HepG2 (cell line): Measurements from ENCODE around the gene GSTM1. TPM values are rescaled to one million over a fixed set of nuclear protein-coding genes. Genes with fewer than 3 reads are reported as not detected.

Experiments
- FOSL1 ChIP-seq: sonication (generic); formaldehyde crosslinking; IDR thresholded peaks from 2 replicates; pipeline ENCODE4 v1.9.0; 2021; ENCODE audit warnings: missing genetic modification reagents, borderline replicate concordance
- GATAD1 ChIP-seq: IDR thresholded peaks from 2 replicates; pipeline ENCODE4 v1.6.1; 2016; ENCODE audit warnings: missing genetic modification reagents, missing compliant biosample characterization
- KDM6A ChIP-seq: IDR thresholded peaks from 2 replicates; pipeline ENCODE4 v1.6.1; 2016; ENCODE audit warnings: low read depth
- MAFK ChIP-seq, 2 experiments: IDR thresholded peaks in 1 of 2; conservative IDR thresholded peaks in 1 of 2; 2 replicates each; pipeline ENCODE4 v1.6.1; 2011; ENCODE audit warnings: improper control_type of control experiment in 2 of 2, low read length in 2 of 2
- MED1 ChIP-seq: sonication (generic); formaldehyde crosslinking; IDR thresholded peaks from 2 replicates; pipeline ENCODE4 v1.4.0; 2020; ENCODE audit warnings: missing genetic modification reagents
- NFIB ChIP-seq: sonication (generic); formaldehyde crosslinking; IDR thresholded peaks from 2 replicates; pipeline ENCODE4 v1.9.0; 2021; ENCODE audit warnings: missing genetic modification reagents, mild to moderate bottlenecking, borderline replicate concordance
- NFIC ChIP-seq: IDR thresholded peaks from 2 replicates; pipeline ENCODE4 v1.6.1; 2012; ENCODE audit warnings: mild to moderate bottlenecking, low read length, inconsistent platforms
- POLR2AphosphoS2 ChIP-seq: IDR thresholded peaks from 2 replicates; pipeline ENCODE4 v1.6.1; 2011; ENCODE audit warnings: low read depth, low read length, improper control_type of control experiment
- RXRA ChIP-seq: sonication (generic); formaldehyde crosslinking; IDR thresholded peaks from 2 replicates; pipeline ENCODE4 v1.5.1; 2020; ENCODE audit warnings: missing genetic modification reagents
- TARDBP ChIP-seq: sonication (generic); formaldehyde crosslinking; IDR thresholded peaks from 2 replicates; pipeline ENCODE4 v1.8.0; 2022; ENCODE audit warnings: mild to moderate bottlenecking, missing genetic modification reagents
- TGIF2 ChIP-seq: IDR thresholded peaks from 2 replicates; pipeline ENCODE4 v1.6.1; 2016; ENCODE audit warnings: control low read depth, missing compliant biosample characterization
- TP53 ChIP-seq: sonication (generic); formaldehyde crosslinking; conservative IDR thresholded peaks from 2 replicates; pipeline ENCODE4 v1.4.0; 2020; ENCODE audit warnings: missing genetic modification reagents
- ZBTB7B ChIP-seq: sonication (generic); formaldehyde crosslinking; IDR thresholded peaks from 2 replicates; pipeline ENCODE4 v1.4.0; 2020; ENCODE audit warnings: missing genetic modification reagents
- ZBTB8A ChIP-seq: sonication (generic); formaldehyde crosslinking; IDR thresholded peaks from 2 replicates; pipeline ENCODE4 v1.4.0; 2020; ENCODE audit warnings: mild to moderate bottlenecking, low read depth, missing genetic modification reagents, borderline replicate concordance
- ZFY ChIP-seq: sonication (generic); formaldehyde crosslinking; IDR thresholded peaks from 2 replicates; pipeline ENCODE4 v1.4.0; 2020; ENCODE audit warnings: missing genetic modification reagents
- ZMYM4 ChIP-seq: sonication (generic); formaldehyde crosslinking; IDR thresholded peaks from 2 replicates; pipeline ENCODE4 v1.8.1; 2023; ENCODE audit warnings: mild to moderate bottlenecking, missing genetic modification reagents
- ZNF383 ChIP-seq: sonication (generic); formaldehyde crosslinking; IDR thresholded peaks from 2 replicates; pipeline ENCODE4 v1.4.0; 2020; ENCODE audit warnings: missing genetic modification reagents, mild to moderate bottlenecking, borderline replicate concordance
- ZNF550 ChIP-seq: sonication (generic); formaldehyde crosslinking; IDR thresholded peaks from 2 replicates; pipeline ENCODE4 v1.4.0; 2020; ENCODE audit warnings: mild to moderate bottlenecking, missing genetic modification reagents, borderline replicate concordance
- ZNF615 ChIP-seq: sonication (generic); formaldehyde crosslinking; IDR thresholded peaks from 2 replicates; pipeline ENCODE4 v1.5.0; 2020; ENCODE audit warnings: mild to moderate bottlenecking, missing genetic modification reagents, borderline replicate concordance
- ZNF879 ChIP-seq: sonication (generic); formaldehyde crosslinking; IDR thresholded peaks from 2 replicates; pipeline ENCODE4 v1.8.1; 2023; ENCODE audit warnings: missing genetic modification reagents
- polyA plus RNA-seq, 8 experiments: library from polyadenylated mRNA; depleted of rRNA in 3 of 8; stranded (reverse) in 7 of 8; unstranded in 1 of 8; fragments of >200 nt; fragmentation: Illumina TruSeq in 4 of 8; extraction: Trizol in 4 of 8; gene quantifications; 2 replicates each; pipeline versions ENCODE4 v1.2.1 to v1.2.3, GENCODE V29; 2011 to 2016; ENCODE audit warnings: low read depth in 4 of 8, missing spikeins in 1 of 8, mixed read lengths in 1 of 8; ENCODE audit not compliant: insufficient read depth in 1 of 8
- total RNA-seq, 5 experiments: library from RNA; depleted of rRNA; stranded (reverse); fragments of >200 nt; fragmentation: Illumina TruSeq; extraction: Trizol; gene quantifications; 2 replicates each; pipeline ENCODE4 v1.2.3, GENCODE V29; 2016; ENCODE audit warnings: low read depth in 1 of 5
- TF ChIP-seq, protein P1 (sequence below): sonication (generic); formaldehyde crosslinking; IDR thresholded peaks from 2 replicates; pipeline ENCODE4 v1.5.0; 2020; ENCODE audit warnings: mild to moderate bottlenecking, missing genetic modification reagents
- TF ChIP-seq, protein P2 (sequence below): sonication (generic); formaldehyde crosslinking; IDR thresholded peaks from 2 replicates; pipeline ENCODE4 v1.5.0; 2020; ENCODE audit warnings: missing genetic modification reagents
- TF ChIP-seq, protein P3 (sequence below): sonication (generic); formaldehyde crosslinking; IDR thresholded peaks from 2 replicates; pipeline ENCODE4 v1.5.0; 2020; ENCODE audit warnings: mild to moderate bottlenecking, missing genetic modification reagents, borderline replicate concordance

Gene GSTM1
- total and polyA plus RNA-seq, 2 of the 13 experiments (the other 11 are each of a cell fraction or from before 2014, with no cell fraction given) = 0.42 TPM; not detected in 1

DNA sequence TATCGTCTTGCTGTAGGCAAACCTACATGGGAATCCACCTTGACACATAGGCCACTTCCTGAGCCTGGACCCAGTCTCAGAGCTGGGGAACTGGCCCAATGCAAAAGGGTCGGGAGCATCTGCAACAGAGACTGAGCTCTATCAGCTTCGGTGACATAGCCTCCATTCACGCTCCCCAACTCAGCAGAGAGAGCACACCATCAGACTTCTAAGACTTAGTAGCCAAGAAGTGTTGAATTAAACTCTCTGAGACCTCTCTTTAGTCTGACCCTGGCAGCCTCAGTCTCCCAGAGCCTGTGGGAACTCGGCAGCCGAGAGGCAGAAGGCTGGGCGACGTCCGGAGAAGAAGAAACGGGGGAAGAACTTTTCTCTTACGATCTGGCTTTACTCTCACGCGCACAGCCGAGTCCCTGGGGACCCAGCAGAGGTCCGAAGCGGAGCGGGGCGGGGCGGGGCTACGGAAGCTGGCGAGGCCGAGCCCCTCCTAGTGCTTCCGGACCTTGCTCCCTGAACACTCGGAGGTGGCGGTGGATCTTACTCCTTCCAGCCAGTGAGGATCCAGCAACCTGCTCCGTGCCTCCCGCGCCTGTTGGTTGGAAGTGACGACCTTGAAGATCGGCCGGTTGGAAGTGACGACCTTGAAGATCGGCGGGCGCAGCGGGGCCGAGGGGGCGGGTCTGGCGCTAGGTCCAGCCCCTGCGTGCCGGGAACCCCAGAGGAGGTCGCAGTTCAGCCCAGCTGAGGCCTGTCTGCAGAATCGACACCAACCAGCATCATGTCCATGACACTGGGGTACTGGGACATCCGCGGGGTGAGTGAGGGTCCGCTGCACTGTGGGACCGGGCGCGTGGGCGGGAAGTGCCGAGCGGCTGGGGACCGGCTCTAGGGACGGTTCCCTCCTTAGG is 31.8 kb upstream of the GSTM1 start, which contains the start of gene GSTM4 (continued):
- TF ChIP-seq, protein P1, sequence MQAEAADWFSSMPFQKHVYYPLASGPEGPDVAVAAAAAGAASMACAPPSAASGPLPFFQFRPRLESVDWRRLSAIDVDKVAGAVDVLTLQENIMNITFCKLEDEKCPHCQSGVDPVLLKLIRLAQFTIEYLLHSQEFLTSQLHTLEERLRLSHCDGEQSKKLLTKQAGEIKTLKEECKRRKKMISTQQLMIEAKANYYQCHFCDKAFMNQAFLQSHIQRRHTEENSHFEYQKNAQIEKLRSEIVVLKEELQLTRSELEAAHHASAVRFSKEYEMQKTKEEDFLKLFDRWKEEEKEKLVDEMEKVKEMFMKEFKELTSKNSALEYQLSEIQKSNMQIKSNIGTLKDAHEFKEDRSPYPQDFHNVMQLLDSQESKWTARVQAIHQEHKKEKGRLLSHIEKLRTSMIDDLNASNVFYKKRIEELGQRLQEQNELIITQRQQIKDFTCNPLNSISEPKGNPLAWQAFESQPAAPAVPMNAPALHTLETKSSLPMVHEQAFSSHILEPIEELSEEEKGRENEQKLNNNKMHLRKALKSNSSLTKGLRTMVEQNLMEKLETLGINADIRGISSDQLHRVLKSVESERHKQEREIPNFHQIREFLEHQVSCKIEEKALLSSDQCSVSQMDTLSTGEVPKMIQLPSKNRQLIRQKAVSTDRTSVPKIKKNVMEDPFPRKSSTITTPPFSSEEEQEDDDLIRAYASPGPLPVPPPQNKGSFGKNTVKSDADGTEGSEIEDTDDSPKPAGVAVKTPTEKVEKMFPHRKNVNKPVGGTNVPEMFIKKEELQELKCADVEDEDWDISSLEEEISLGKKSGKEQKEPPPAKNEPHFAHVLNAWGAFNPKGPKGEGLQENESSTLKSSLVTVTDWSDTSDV = no peak
- no peak for TF ChIP-seq NFIC
- TF ChIP-seq, protein P2, sequence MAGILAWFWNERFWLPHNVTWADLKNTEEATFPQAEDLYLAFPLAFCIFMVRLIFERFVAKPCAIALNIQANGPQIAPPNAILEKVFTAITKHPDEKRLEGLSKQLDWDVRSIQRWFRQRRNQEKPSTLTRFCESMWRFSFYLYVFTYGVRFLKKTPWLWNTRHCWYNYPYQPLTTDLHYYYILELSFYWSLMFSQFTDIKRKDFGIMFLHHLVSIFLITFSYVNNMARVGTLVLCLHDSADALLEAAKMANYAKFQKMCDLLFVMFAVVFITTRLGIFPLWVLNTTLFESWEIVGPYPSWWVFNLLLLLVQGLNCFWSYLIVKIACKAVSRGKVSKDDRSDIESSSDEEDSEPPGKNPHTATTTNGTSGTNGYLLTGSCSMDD = no peak
- TF ChIP-seq MED1 (CRISPR knock-in tag) = peak; percentile 72
- TF ChIP-seq MAFK (conservative IDR thresholded peaks at IDR 0.05 in 1 of 2, IDR thresholded peaks at IDR 0.05 in 1 of 2; ENCODE audit: low read length in 2 of 2) = no peak
- TF ChIP-seq POLR2AphosphoS2 = no peak
- no peak for TF ChIP-seq ZNF615 (CRISPR knock-in tag)
- TF ChIP-seq ZBTB7B (CRISPR knock-in tag) = peak; percentile 84
- TF ChIP-seq RXRA (CRISPR knock-in tag) = peak; percentile 71
- 0 out of 2 replicates have a peak, but pooled peaks have one; percentile 10 for TF ChIP-seq KDM6A (CRISPR knock-in tag)
- no peak for TF ChIP-seq ZNF879 (CRISPR knock-in tag)
- no peak for TF ChIP-seq ZNF383 (CRISPR knock-in tag)
- no peak for TF ChIP-seq FOSL1 (CRISPR knock-in tag)
- TF ChIP-seq ZBTB8A (CRISPR knock-in tag) = peak; percentile 73; the same call in 1 of the 2 replicates
- peak; percentile 79 for TF ChIP-seq ZFY (CRISPR knock-in tag)
- no peak for TF ChIP-seq TP53
- TF ChIP-seq GATAD1 = peak; percentile 83
- no peak for TF ChIP-seq ZNF550
- no peak for TF ChIP-seq TGIF2 (CRISPR knock-in tag)
- TF ChIP-seq TARDBP = peak; percentile 76; the same call in 1 of the 2 replicates
- TF ChIP-seq ZMYM4 (CRISPR knock-in tag) = peak; percentile 89
- TF ChIP-seq, protein P3, sequence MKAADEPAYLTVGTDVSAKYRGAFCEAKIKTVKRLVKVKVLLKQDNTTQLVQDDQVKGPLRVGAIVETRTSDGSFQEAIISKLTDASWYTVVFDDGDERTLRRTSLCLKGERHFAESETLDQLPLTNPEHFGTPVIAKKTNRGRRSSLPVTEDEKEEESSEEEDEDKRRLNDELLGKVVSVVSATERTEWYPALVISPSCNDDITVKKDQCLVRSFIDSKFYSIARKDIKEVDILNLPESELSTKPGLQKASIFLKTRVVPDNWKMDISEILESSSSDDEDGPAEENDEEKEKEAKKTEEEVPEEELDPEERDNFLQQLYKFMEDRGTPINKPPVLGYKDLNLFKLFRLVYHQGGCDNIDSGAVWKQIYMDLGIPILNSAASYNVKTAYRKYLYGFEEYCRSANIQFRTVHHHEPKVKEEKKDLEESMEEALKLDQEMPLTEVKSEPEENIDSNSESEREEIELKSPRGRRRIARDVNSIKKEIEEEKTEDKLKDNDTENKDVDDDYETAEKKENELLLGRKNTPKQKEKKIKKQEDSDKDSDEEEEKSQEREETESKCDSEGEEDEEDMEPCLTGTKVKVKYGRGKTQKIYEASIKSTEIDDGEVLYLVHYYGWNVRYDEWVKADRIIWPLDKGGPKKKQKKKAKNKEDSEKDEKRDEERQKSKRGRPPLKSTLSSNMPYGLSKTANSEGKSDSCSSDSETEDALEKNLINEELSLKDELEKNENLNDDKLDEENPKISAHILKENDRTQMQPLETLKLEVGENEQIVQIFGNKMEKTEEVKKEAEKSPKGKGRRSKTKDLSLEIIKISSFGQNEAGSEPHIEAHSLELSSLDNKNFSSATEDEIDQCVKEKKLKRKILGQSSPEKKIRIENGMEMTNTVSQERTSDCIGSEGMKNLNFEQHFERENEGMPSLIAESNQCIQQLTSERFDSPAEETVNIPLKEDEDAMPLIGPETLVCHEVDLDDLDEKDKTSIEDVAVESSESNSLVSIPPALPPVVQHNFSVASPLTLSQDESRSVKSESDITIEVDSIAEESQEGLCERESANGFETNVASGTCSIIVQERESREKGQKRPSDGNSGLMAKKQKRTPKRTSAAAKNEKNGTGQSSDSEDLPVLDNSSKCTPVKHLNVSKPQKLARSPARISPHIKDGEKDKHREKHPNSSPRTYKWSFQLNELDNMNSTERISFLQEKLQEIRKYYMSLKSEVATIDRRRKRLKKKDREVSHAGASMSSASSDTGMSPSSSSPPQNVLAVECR (CRISPR knock-in tag) = peak; percentile 89
- no peak for TF ChIP-seq NFIB (CRISPR knock-in tag)
